ENCODE results near the gene TRIM46. TPM values are rescaled to one million over a fixed set of nuclear protein-coding genes. Genes with fewer than 3 reads are reported as not detected.

Gene TRIM46
- total RNA-seq, 1 experiment from 2014 or later = 3.8 TPM

- Histone ChIP-seq H3K4me2 (ENCODE audit: low read length) (peak overlapping the region; percentile 94; the same call in 1 of the 2 replicates), H3K9ac (ENCODE audit: low read length) (no peak overlapping the region), H3K27me3 (ENCODE audit: insufficient read depth, low read length) (no peaks in the 10 kb centered on the region), H3K9me2 (ENCODE audit: insufficient read depth) (no peaks in the 10 kb centered on the region), H3K27ac (ENCODE audit: low read depth, low read length) (no peak overlapping the region), H3K9me3 (ENCODE audit: control insufficient read depth in 1 of 2, insufficient read depth in 1 of 2, low read depth in 1 of 2, low read length in 2 of 2) (no peaks in the 10 kb centered on the region), H3K36me3 (ENCODE audit: control insufficient read depth in 1 of 2, insufficient read depth in 2 of 2, low read length in 2 of 2) (peaks cover 2 to 7% of the 10 kb centered on the region in 2 experiments; a peak in 3 of 4 replicates), H3K79me2 (ENCODE audit: insufficient read depth, low read length) (peaks cover 11% of the 10 kb centered on the region), H4K20me1 (ENCODE audit: insufficient read depth) (no peaks in the 10 kb centered on the region), H3K4me1 (ENCODE audit: control insufficient read depth in 1 of 2, insufficient read depth in 2 of 2, low read length in 2 of 2) (peaks cover 2 to 11% of the 10 kb centered on the region in 2 experiments; a peak in 1 of 4 replicates), H2AFZ (ENCODE audit: low read depth, low read length, poor library complexity, severe bottlenecking) (no peak overlapping the region), H3K4me3 (replicated peaks in 1 of 2; ENCODE audit: low read depth in 1 of 2, low read length in 2 of 2) (no peak overlapping the region)
- TF ChIP-seq RAD21 (IDR thresholded peaks at IDR 0.05; ENCODE audit: low read depth) (no peak), TCF7L2 (IDR thresholded peaks at IDR 0.05; ENCODE audit: borderline replicate concordance, extremely low read depth, insufficient read depth, insufficient read length) (no peak), POLR2AphosphoS5 (IDR thresholded peaks at IDR 0.05; ENCODE audit: low read depth, low read length) (no peak), YY1 (IDR thresholded peaks at IDR 0.05; ENCODE audit: extremely low read depth, insufficient replicate concordance, low read depth, low read length) (no peak), CEBPB (IDR thresholded peaks at IDR 0.05; ENCODE audit: low read depth) (no peak), CBX3 (IDR thresholded peaks at IDR 0.05; ENCODE audit: low read depth) (no peak), CTCF (IDR thresholded peaks at IDR 0.05 in 2 of 3, conservative IDR thresholded peaks at IDR 0.05 in 1 of 3; ENCODE audit: borderline replicate concordance in 1 of 3, insufficient read depth in 1 of 3, low read depth in 2 of 3, low read length in 2 of 3) (no peak), FOSL1 (IDR thresholded peaks at IDR 0.05; ENCODE audit: low read depth) (no peak)
- TF ChIP-seq, protein P1, sequence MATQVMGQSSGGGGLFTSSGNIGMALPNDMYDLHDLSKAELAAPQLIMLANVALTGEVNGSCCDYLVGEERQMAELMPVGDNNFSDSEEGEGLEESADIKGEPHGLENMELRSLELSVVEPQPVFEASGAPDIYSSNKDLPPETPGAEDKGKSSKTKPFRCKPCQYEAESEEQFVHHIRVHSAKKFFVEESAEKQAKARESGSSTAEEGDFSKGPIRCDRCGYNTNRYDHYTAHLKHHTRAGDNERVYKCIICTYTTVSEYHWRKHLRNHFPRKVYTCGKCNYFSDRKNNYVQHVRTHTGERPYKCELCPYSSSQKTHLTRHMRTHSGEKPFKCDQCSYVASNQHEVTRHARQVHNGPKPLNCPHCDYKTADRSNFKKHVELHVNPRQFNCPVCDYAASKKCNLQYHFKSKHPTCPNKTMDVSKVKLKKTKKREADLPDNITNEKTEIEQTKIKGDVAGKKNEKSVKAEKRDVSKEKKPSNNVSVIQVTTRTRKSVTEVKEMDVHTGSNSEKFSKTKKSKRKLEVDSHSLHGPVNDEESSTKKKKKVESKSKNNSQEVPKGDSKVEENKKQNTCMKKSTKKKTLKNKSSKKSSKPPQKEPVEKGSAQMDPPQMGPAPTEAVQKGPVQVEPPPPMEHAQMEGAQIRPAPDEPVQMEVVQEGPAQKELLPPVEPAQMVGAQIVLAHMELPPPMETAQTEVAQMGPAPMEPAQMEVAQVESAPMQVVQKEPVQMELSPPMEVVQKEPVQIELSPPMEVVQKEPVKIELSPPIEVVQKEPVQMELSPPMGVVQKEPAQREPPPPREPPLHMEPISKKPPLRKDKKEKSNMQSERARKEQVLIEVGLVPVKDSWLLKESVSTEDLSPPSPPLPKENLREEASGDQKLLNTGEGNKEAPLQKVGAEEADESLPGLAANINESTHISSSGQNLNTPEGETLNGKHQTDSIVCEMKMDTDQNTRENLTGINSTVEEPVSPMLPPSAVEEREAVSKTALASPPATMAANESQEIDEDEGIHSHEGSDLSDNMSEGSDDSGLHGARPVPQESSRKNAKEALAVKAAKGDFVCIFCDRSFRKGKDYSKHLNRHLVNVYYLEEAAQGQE (IDR thresholded peaks at IDR 0.05; ENCODE audit: low read depth) = no peak
- TF ChIP-seq, protein P2, sequence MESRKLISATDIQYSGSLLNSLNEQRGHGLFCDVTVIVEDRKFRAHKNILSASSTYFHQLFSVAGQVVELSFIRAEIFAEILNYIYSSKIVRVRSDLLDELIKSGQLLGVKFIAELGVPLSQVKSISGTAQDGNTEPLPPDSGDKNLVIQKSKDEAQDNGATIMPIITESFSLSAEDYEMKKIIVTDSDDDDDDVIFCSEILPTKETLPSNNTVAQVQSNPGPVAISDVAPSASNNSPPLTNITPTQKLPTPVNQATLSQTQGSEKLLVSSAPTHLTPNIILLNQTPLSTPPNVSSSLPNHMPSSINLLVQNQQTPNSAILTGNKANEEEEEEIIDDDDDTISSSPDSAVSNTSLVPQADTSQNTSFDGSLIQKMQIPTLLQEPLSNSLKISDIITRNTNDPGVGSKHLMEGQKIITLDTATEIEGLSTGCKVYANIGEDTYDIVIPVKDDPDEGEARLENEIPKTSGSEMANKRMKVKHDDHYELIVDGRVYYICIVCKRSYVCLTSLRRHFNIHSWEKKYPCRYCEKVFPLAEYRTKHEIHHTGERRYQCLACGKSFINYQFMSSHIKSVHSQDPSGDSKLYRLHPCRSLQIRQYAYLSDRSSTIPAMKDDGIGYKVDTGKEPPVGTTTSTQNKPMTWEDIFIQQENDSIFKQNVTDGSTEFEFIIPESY (IDR thresholded peaks at IDR 0.05; ENCODE audit: extremely low read depth, insufficient replicate concordance, low read length) = no peak
- CTCF ChIA-PET = interaction anchor here (0.6 to 3.1 kb wide), 28 partner anchors 8 to 165 kb away, joined by 3 to 163 read pairs (median 4); partner anchors contain the start of genes ADAM15, EFNA4 and SLC50A1
- intact Hi-C loops (cut with micrococcal nuclease) = loop anchor here (1.0 to 5.0 kb wide), 3 partner anchors 32 to 75 kb away; partner anchors contain the start of gene SLC50A1
- DNase-seq (ENCODE audit: low read depth, low spot score) (no peak), ATAC-seq (no peak)
- RAD21 ChIA-PET (ENCODE audit: low non-redundant PET in 1 of 2, low total read pairs in 2 of 2, uncharacterized antibody in 2 of 2, unreplicated experiment in 2 of 2) = interaction anchor here (0.6 to 1.7 kb wide), 8 partner anchors 26 to 81 kb away, joined by 4 to 35 read pairs (median 6); partner anchors contain the start of genes DPM3 (in 1 of the 2) and SLC50A1 (in 1 of the 2)
- BruUV-seq (replicated peaks) = no TSS peak
- POLR2A ChIA-PET = interaction anchor here (0.8 to 1.5 kb wide), 4 partner anchors 14 to 91 kb away, joined by 3 to 7 read pairs (median 5); no protein-coding TSS in a partner anchor
Measured at GRCh38 chr1:155166471-155167165, 7.0 kb upstream of the TRIM46 start.
